Liver (tissue), 9 donors: Measurements from ENCODE around the gene ALDH1B1. TPM values are rescaled to one million over a fixed set of nuclear protein-coding genes. Genes with fewer than 3 reads are reported as not detected.
A peak's percentile ranks its signal among the peaks of the same experiment; 100 is the strongest.

Experiments used
- DNase-seq: peaks from one replicate; pipeline ENCODE4 v3.0.0-alpha.2; 2017; ENCODE audit warnings: low spot score
- H3K27ac ChIP-seq, 2 donors: one replicate each; pipeline ENCODE4 v1.7.0; 2013; ENCODE audit warnings: inconsistent platforms in 2 of 2, low read length in 2 of 2, control low read depth in 1 of 2, low read depth in 1 of 2, mild to moderate bottlenecking in 1 of 2
- H3K27me3 ChIP-seq, 4 donors: one replicate each; pipeline versions ENCODE4 v1.6.1 to v1.7.0; 2013; ENCODE audit warnings: low read length in 3 of 4, inconsistent platforms in 1 of 4, mild to moderate bottlenecking in 1 of 4, moderate library complexity in 1 of 4; ENCODE audit not compliant: control insufficient read depth in 4 of 4, insufficient read depth in 4 of 4
- H3K36me3 ChIP-seq, 4 donors: one replicate each; pipeline versions ENCODE4 v1.6.1 to v1.7.0; 2013; ENCODE audit warnings: low read length in 3 of 4, mild to moderate bottlenecking in 3 of 4, low read depth in 1 of 4, moderate library complexity in 1 of 4; ENCODE audit not compliant: control insufficient read depth in 4 of 4, insufficient read depth in 3 of 4
- H3K4me1 ChIP-seq, 4 donors: one replicate each; pipeline versions ENCODE4 v1.6.1 to v1.7.0; 2013; ENCODE audit warnings: low read length in 3 of 4, mild to moderate bottlenecking in 3 of 4, moderate library complexity in 1 of 4; ENCODE audit not compliant: control insufficient read depth in 4 of 4, insufficient read depth in 4 of 4
- H3K4me3 ChIP-seq, 3 donors: one replicate each; pipeline versions ENCODE4 v1.6.1 to v1.7.0; 2013; ENCODE audit warnings: low read length in 3 of 3, control low read depth in 1 of 3, low read depth in 1 of 3, mild to moderate bottlenecking in 1 of 3
- H3K9ac ChIP-seq, 2 donors: one replicate each; pipeline ENCODE4 v1.7.0; 2013; ENCODE audit warnings: low read length in 2 of 2, mild to moderate bottlenecking in 2 of 2, moderate library complexity in 2 of 2, control low read depth in 1 of 2, low read depth in 1 of 2
- H3K9me3 ChIP-seq, 4 donors: one replicate each; pipeline versions ENCODE4 v1.6.1 to v1.7.0; 2013; ENCODE audit warnings: low read length in 3 of 4; ENCODE audit not compliant: control insufficient read depth in 4 of 4
- EGR1 ChIP-seq, 2 donors: IDR thresholded peaks; 2 replicates each; pipeline ENCODE4 v1.6.1; 2016 to 2018; ENCODE audit warnings: antibody characterized with exemption in 2 of 2, low read depth in 2 of 2
- FOXA1 ChIP-seq: IDR thresholded peaks from 2 replicates; pipeline ENCODE4 v1.6.1; 2016; ENCODE audit warnings: antibody characterized with exemption
- FOXA2 ChIP-seq: IDR thresholded peaks from 2 replicates; pipeline ENCODE4 v1.6.1; 2016; ENCODE audit warnings: antibody characterized with exemption
- GABPA ChIP-seq, 2 donors: IDR thresholded peaks in 1 of 2; conservative IDR thresholded peaks in 1 of 2; 2 replicates each; pipeline ENCODE4 v1.6.1; 2016; ENCODE audit warnings: antibody characterized with exemption in 2 of 2, mild to moderate bottlenecking in 1 of 2, moderate library complexity in 1 of 2
- HNF4A ChIP-seq, 2 donors: conservative IDR thresholded peaks; 2 replicates each; pipeline ENCODE4 v1.6.1; 2016; ENCODE audit warnings: antibody characterized with exemption in 2 of 2, mild to moderate bottlenecking in 2 of 2
- HNF4G ChIP-seq: IDR thresholded peaks from 2 replicates; pipeline ENCODE4 v1.6.1; 2016; ENCODE audit warnings: antibody characterized with exemption
- JUND ChIP-seq, 2 donors: IDR thresholded peaks; 2 replicates each; pipeline ENCODE4 v1.6.1; 2016; ENCODE audit warnings: antibody characterized with exemption in 2 of 2
- MAX ChIP-seq: IDR thresholded peaks from 2 replicates; pipeline ENCODE4 v1.6.1; 2016; ENCODE audit warnings: antibody characterized with exemption
- NR2F2 ChIP-seq: IDR thresholded peaks from 2 replicates; pipeline ENCODE4 v1.6.1; 2016; ENCODE audit warnings: antibody characterized with exemption
- RAD21 ChIP-seq, 2 donors: IDR thresholded peaks; 2 replicates each; pipeline ENCODE4 v1.6.1; 2016; ENCODE audit warnings: antibody characterized with exemption in 2 of 2, mild to moderate bottlenecking in 2 of 2
- REST ChIP-seq: IDR thresholded peaks from 2 replicates; pipeline ENCODE4 v1.6.1; 2016; ENCODE audit warnings: antibody characterized with exemption, mild to moderate bottlenecking
- RXRA ChIP-seq, 2 donors: IDR thresholded peaks; 2 replicates each; pipeline ENCODE4 v1.6.1; 2017 to 2018; ENCODE audit warnings: antibody characterized with exemption in 2 of 2, mild to moderate bottlenecking in 1 of 2
- SP1 ChIP-seq: IDR thresholded peaks from 2 replicates; pipeline ENCODE4 v1.6.1; 2018; ENCODE audit warnings: antibody characterized with exemption, mild to moderate bottlenecking
- TAF1 ChIP-seq: conservative IDR thresholded peaks from 2 replicates; pipeline ENCODE4 v1.6.1; 2016; ENCODE audit warnings: antibody characterized with exemption, mild to moderate bottlenecking
- YY1 ChIP-seq: IDR thresholded peaks from 2 replicates; pipeline ENCODE4 v1.6.1; 2016; ENCODE audit warnings: antibody characterized with exemption, mild to moderate bottlenecking
- WGBS: extraction: QIAGEN DNeasy Blood & Tissue Kit; methylation state at CpG from one replicate; pipeline ENCODE4 v1.1.7; 2013; 5-methylcytosine and 5-hydroxymethylcytosine counted together
- polyA plus RNA-seq, 2 donors: library from polyadenylated mRNA; stranded (reverse) in 1 of 2; unstranded in 1 of 2; fragments of 200-250 nt in 1 of 2; fragments of >200 nt in 1 of 2; fragmentation: Nextera tagmentation in 1 of 2; extraction: Ambion mirVana in 1 of 2; gene quantifications; one replicate each; pipeline versions ENCODE4 v1.2.1 to v1.2.3, GENCODE V29; 2013 to 2015
- total RNA-seq, 2 donors: library from RNA; depleted of rRNA; stranded (reverse); fragments of >200 nt; gene quantifications; one replicate each; pipeline ENCODE4 v1.2.3, GENCODE V29; 2014
- TF ChIP-seq, protein P1 (sequence below): IDR thresholded peaks from 2 replicates; pipeline ENCODE4 v1.6.1; 2016; ENCODE audit warnings: antibody characterized with exemption
- TF ChIP-seq, protein P2 (sequence below): fragments of 150-350 bp; IDR thresholded peaks from 2 replicates; pipeline ENCODE4 v1.5.1; 2017; ENCODE audit warnings: improper control_type of control experiment, low read depth, low read length; ENCODE audit not compliant: missing input control
- TF ChIP-seq, protein P3 (sequence below): IDR thresholded peaks from 2 replicates; pipeline ENCODE4 v1.6.1; 2016; ENCODE audit warnings: antibody characterized with exemption
- donor health status: healthy.
- donor health status: healthy.
- donor health status: healthy.
- donor health status: healthy.
- donor health status: healthy.

The ALDH1B1 gene
- total and polyA plus RNA-seq, 4 donors, result 18.9 to 73.9 (median 52.6) TPM

DNA sequence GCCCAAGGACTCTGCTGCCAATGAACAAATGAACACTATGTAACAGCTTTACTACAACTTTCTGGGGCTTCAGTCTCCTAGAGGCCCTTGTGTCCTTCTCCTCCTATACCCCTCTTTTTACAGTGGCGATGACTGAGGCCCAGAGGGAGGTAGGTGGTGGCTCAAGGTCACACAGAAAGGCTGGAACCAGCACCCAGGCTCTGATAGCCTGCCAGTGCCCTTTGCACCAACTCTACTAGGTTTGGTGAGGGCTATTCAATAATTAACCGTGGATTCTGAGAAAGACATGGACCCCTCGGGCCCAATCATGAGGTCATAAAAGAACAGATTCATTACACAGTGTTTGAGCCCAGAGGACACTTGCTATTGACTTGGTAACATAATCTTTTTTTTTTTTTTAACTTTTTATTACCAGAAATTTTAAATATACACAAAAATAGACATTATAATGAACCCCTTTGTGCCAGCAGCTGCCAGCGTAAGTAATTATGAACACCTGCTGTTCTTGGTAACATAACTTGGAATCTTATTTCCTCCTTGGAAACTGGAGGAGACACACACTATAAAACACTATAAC lies 6.1 kb upstream of the ALDH1B1 start (continued):
- TF ChIP-seq, protein P1, sequence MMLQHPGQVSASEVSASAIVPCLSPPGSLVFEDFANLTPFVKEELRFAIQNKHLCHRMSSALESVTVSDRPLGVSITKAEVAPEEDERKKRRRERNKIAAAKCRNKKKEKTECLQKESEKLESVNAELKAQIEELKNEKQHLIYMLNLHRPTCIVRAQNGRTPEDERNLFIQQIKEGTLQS, result no peak

GRCh38 chr9:38387066-38387465 lies 5.4 kb upstream of the ALDH1B1 start:
- no peaks in the 10 kb centered on the region for H3K27me3 ChIP-seq
- peak overlapping the region; percentile 66 to 80 for H3K27ac ChIP-seq
- TF ChIP-seq FOXA1, result no peak
- TF ChIP-seq TAF1, result no peak
- TF ChIP-seq RAD21 (IDR thresholded peaks at IDR 0.05), result no peak
- TF ChIP-seq, protein P2, sequence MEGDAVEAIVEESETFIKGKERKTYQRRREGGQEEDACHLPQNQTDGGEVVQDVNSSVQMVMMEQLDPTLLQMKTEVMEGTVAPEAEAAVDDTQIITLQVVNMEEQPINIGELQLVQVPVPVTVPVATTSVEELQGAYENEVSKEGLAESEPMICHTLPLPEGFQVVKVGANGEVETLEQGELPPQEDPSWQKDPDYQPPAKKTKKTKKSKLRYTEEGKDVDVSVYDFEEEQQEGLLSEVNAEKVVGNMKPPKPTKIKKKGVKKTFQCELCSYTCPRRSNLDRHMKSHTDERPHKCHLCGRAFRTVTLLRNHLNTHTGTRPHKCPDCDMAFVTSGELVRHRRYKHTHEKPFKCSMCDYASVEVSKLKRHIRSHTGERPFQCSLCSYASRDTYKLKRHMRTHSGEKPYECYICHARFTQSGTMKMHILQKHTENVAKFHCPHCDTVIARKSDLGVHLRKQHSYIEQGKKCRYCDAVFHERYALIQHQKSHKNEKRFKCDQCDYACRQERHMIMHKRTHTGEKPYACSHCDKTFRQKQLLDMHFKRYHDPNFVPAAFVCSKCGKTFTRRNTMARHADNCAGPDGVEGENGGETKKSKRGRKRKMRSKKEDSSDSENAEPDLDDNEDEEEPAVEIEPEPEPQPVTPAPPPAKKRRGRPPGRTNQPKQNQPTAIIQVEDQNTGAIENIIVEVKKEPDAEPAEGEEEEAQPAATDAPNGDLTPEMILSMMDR, result no peak
- no peak for TF ChIP-seq REST
- TF ChIP-seq NR2F2, result no peak
- TF ChIP-seq HNF4G, result no peak
- TF ChIP-seq HNF4A (conservative IDR thresholded peaks at IDR 0.05), result no peak
- no peak for TF ChIP-seq SP1
- no peak for TF ChIP-seq MAX
- TF ChIP-seq, protein P1, result no peak
- TF ChIP-seq FOXA2, result no peak
- TF ChIP-seq YY1, result no peak
- TF ChIP-seq GABPA (IDR thresholded peaks at IDR 0.05 in 1 of 2, conservative IDR thresholded peaks at IDR 0.05 in 1 of 2), result no peak
- no peak for TF ChIP-seq EGR1 (IDR thresholded peaks at IDR 0.05; ENCODE audit: low read depth in 2 of 2)
- TF ChIP-seq, protein P3, sequence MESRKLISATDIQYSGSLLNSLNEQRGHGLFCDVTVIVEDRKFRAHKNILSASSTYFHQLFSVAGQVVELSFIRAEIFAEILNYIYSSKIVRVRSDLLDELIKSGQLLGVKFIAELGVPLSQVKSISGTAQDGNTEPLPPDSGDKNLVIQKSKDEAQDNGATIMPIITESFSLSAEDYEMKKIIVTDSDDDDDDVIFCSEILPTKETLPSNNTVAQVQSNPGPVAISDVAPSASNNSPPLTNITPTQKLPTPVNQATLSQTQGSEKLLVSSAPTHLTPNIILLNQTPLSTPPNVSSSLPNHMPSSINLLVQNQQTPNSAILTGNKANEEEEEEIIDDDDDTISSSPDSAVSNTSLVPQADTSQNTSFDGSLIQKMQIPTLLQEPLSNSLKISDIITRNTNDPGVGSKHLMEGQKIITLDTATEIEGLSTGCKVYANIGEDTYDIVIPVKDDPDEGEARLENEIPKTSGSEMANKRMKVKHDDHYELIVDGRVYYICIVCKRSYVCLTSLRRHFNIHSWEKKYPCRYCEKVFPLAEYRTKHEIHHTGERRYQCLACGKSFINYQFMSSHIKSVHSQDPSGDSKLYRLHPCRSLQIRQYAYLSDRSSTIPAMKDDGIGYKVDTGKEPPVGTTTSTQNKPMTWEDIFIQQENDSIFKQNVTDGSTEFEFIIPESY, result no peak
- TF ChIP-seq RXRA (IDR thresholded peaks at IDR 0.05), result no peak
- TF ChIP-seq JUND (IDR thresholded peaks at IDR 0.05), result no peak
- peaks cover 12 to 64% (median 58%) of the 10 kb centered on the region in 4 donors for H3K4me1 ChIP-seq
- H3K4me3 ChIP-seq, result no peak overlapping the region
- DNase-seq, result no peak
- peaks cover 2 to 10% (median 4%) of the 10 kb centered on the region in 4 donors for H3K9me3 ChIP-seq
- H3K9ac ChIP-seq, result peak overlapping the region in 1 of 2 donors; percentile 70
- 59% methylated on average over 1 of the region's 1 CpG for WGBS
- H3K36me3 ChIP-seq, result no peaks in the 10 kb centered on the region
